GM18907 (cell line): ENCODE data around the gene TMEM31.
"Not testable (repeated sequence)": the region's sequence is repeated elsewhere in the genome, so short reads cannot be mapped to it uniquely, and the experiment has no call there.

Experiments
- ATAC-seq: cut with Tn5 transposase; IDR thresholded peaks from one replicate; pipeline ENCODE4 v1.9.1; 2021; ENCODE audit warnings: mild to moderate bottlenecking, moderate library complexity; ENCODE audit not compliant: unreplicated experiment

Gene TMEM31

GRCh38 chrX:103722505-103722904 lies 11.8 kb downstream of the TMEM31 start:
- no peak for ATAC-seq

DNA sequence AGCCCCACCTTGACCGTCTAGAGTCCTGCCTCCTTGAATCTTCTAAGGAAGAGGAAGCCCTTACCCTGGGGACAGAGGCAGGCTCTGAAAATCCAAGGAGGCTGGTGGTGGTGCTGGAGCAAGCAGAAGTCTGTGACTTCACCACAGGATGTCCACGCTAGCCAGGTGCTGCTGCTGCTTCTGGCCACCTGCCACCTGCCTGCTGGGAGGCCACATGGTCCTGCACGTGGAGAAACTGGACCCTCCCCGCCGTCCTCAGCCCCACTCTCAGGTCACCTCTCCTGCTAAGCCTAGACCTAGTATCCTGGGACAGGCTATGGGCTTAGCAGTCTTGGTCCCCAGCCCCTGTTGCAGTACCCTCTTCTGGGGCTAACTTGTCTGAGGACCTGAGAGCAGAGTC lies 15.8 kb downstream of the TMEM31 start:
- no peak for ATAC-seq

GRCh38 chrX:103727115-103727514 lies 16.4 kb downstream of the TMEM31 start:
- ATAC-seq: no peak

DNA sequence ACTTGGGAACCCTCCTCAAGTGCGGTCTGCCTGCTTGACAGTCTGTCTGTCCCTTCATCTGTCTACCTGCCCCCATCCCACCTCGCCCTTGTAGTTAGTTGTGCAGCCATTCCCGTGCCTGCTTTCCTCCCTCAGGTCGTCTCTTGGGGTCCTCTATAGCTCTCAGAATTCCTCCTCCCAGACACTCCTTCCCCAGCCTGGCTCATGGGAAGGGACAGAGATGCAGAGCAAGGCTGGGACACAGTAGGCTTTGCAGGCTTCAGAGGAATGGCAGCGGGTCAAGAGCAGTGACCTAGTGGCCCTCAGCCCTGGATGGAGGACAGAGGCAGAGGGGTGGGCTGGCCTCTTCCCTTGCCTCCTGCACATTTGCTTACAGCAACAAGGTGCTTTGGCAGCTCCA lies 18.3 kb downstream of the TMEM31 start:
- ATAC-seq: no peak

GRCh38 chrX:103730147-103730795 lies 19.6 kb downstream of the TMEM31 start:
- ATAC-seq: no peak

- no peak for ATAC-seq
Observed at GRCh38 chrX:103730796-103731493, 20.2 kb downstream of the TMEM31 start.

DNA sequence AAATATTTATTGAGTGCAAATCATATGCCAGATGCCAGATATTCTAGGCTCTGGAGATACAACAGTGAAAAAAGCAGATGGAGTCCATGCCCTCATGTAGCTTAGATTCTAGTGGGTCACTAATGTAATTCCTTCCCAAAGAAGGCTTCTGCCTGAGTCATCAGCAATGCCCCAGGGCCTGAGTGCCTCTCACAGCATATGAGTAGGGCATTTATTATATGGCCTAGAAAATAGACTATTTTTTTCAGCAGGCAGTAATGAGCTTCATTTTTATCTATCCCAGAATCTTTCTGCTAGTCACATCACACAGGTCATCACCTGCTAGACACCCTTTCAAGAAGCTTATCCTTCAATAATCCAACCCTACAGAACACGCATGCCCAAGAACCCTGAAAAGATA lies 22.3 kb downstream of the TMEM31 start:
- no peak for ATAC-seq

DNA sequence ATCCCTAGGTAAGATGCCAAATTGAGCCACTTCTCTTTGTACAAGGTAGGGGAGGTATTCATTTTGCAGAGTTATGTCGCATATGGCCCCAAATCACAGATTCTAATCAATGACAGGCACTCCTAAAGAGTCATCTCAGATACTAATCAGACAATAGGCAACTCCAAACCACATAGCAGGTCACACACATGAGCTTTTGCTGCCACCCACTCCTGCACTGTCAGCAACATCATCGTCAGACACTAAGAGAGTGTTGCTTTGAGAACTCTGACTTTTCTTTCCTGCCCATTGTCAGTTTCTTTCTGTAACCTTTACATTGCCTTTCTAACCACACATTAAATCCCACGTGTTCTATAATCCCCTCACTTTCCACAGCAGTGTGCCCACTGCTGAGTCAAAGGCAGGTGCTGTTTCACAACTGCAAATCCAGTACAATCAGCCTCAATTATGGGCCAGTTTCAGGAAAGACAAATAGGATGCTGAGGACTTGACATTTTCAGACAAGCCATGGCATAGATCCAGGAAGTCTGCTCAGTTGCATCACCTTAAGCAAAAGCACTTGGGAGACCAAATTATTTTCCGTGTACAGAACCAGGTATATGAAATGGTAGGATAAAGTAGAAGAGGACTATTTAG lies 23.5 kb downstream of the TMEM31 start:
- ATAC-seq: no peak

GRCh38 chrX:103737696-103738095 lies 27.0 kb downstream of the TMEM31 start:
- no peak for ATAC-seq

DNA sequence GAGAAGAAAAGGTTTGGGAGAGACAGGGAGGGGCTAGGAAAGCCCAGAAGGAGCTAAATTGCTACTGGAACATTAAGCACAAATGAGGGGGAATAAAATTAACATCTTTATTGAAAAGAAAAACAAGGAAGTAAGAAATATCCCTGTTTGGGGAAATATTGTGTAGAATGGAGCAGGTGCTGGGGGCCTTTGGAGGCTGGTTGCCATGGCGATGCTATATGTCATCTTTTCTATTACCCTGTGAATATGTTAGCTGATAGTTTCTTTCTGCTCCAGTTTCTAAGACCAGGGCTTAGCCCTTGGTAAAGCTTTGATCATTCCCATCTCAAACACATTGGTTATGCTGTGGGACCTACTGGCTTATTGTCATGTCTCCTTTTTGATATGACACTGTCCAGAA lies 28.7 kb downstream of the TMEM31 start:
- no peak for ATAC-seq

GRCh38 chrX:103741879-103742278 lies 31.2 kb downstream of the TMEM31 start:
- no peak for ATAC-seq

- no peak for ATAC-seq
Observed at GRCh38 chrX:103742339-103742738, 31.6 kb downstream of the TMEM31 start.

DNA sequence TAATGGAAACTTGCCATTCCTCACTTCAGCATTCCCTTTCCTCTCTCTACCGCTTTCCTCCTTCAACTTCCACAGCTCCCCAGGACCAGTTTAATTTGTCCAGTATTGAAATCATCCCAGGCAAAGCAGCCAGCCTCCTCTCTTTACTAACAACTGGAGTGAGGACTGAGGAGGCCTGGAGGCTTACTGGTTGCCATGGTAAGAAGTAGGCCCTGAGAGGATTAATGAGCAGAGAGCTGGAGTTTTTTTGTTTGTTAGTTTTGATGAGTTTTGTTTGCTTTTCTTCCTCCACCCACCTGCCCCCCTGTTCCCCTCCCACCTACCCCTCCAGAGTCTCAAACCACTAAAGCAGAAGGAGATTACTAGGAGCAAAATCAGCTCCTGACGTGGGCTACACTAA lies 36.5 kb downstream of the TMEM31 start:
- no peak for ATAC-seq

DNA sequence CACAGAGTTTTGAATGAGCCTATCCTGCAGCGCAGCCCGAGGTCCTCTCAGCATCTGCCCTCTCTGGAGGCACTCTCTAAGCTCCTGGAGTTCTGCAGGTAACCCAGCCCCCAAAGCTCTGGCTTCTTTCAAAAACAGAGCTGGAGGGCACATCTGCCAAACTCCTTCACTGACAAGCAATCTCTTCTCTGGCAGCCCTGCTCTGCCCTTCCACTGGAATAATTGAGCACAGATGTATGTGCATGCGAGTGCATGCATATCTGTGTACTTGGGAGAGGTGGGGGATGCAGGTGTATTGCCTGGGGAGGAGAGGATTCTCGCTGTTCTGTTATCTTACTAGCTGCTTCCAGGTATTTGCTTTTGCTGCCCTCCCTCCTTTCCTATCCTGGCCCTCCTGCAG lies 43.7 kb downstream of the TMEM31 start:
- ATAC-seq: no peak

GRCh38 chrX:103756736-103757135 lies 46.0 kb downstream of the TMEM31 start:
- ATAC-seq: no peak

DNA sequence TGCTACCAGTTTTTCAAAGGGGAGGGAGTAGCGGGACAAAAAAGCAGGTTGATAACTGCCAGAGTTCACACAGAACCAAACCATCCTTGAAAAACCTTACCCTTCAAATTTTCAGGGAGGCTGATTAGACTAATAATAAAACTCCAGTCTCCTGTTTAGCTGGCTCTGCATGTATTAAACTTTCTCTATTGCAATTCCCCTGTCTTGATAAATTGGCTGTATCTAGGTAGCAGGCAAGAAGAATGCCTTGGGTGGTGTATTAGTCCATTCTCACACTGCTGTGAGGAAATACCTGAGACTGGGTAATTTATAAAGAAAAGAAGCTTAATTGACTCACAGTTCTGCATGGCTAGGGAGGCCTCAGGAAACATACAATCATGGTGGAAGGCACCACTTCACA lies 47.8 kb downstream of the TMEM31 start:
- no peak for ATAC-seq

DNA sequence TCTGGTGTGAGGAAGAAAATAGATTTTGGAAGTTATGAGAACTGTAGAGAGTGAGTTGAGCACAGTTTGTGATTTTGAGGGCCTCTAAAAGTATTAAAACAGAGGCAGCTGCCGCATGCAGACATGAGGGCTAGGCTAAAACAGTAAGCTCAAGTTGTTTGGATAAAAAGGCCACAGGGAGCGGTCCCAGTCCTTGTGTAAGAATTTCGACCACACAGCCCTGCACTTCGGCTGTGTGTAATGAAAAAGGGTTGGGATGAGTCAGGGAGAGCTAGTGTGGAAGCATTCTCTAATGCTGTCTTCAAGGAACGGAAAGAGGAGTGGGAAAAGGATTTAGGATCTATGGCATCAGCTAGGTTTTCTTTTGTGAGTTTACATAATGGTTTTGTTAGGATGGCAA lies 52.8 kb downstream of the TMEM31 start:
- ATAC-seq: not testable (repeated sequence)
